ENCODE measurements around the gene CBLB.

CBLB gene

DNA sequence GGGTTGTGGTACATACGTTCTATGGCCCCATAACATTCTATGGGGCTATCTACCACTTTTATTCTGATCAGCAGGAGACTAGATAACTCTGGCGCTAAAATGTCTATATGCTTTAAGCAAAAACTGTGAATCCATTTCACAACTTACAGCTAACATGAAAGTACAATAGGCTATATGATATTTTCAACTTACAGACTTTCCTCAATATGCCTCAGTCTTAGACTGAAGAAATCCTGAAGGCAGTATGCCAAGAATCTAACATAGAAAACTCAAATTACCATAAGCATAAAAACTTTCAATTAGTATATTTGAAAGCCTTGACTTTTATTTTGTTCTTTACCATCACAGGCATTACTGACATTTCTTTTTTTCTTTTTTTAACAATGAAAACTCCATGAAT, 81.4 kb downstream of the CBLB start:
- H3K36me3 ChIP-seq (ENCODE audit: control insufficient read depth, insufficient read depth, low read length), result no peaks in the 10 kb centered on the region
- no peak overlapping the region for H3K27ac ChIP-seq (ENCODE audit: low read depth, low read length, severe bottlenecking)
- WGBS, 2 experiments (ENCODE audit: insufficient coverage in 2 of 2), result 94 to 100% methylated on average over 1 to 2 of the region's 2 CpGs
- no peak overlapping the region for H3K4me3 ChIP-seq (ENCODE audit: extremely low read depth, insufficient read depth, low read length, poor library complexity, severe bottlenecking)
- H3K4me1 ChIP-seq (ENCODE audit: control insufficient read depth, insufficient read depth, low read length, poor library complexity, severe bottlenecking), result no peaks in the 10 kb centered on the region
- H3K9me3 ChIP-seq (ENCODE audit: control insufficient read depth, low read length), result no peaks in the 10 kb centered on the region

DNA sequence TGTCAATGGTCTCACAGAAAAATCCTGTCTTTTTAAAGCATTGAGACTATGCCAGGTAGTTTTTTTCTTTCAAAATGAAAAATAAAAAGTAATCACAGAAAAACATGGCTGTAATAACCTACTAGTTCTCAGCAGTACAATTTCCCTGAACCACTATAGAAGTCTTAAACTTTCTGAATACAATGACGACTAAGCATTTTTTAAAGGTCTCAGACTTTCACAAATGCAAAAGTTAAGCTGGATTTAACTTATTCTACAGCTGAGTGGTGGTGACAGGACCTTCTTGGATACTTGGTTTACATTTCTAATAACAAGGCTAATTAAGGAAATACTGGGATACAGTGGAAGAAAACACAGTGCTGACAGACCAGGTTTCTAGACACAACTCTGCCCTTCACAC, 81.8 kb downstream of the CBLB start:
- Histone ChIP-seq H3K27ac (ENCODE audit: low read depth, low read length, severe bottlenecking) (no peak overlapping the region), H3K9me3 (ENCODE audit: control insufficient read depth, low read length) (no peaks in the 10 kb centered on the region), H3K36me3 (ENCODE audit: control insufficient read depth, insufficient read depth, low read length) (no peaks in the 10 kb centered on the region), H3K4me3 (ENCODE audit: extremely low read depth, insufficient read depth, low read length, poor library complexity, severe bottlenecking) (no peak overlapping the region), H3K4me1 (ENCODE audit: control insufficient read depth, insufficient read depth, low read length, poor library complexity, severe bottlenecking) (no peaks in the 10 kb centered on the region)
- WGBS, 2 experiments (ENCODE audit: insufficient coverage in 2 of 2), result 100% methylated on average over 1 of the region's 1 CpG; no CpG with 5 or more reads in 1 of the 2 experiments

DNA sequence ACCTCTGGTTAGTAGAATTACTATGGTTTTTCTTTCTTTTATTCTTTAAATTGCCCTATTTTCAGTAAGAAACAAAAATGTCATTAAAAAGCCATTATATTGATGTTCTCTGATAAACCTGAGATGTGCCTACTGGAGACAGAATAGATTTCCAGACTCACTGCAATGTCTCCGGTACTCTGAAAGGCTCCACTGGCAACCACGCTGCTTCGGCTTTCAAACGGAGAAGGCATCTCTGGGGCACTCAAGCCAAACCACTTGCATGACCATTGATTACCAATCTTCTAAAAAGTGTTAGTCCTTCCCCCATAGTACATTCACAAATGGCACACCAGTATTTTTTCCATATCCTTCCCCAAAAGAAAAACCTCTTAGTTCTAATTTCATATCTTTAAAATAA, 82.6 kb downstream of the CBLB start:
- Histone ChIP-seq H3K36me3 (ENCODE audit: control insufficient read depth, insufficient read depth, low read length) (no peaks in the 10 kb centered on the region), H3K4me1 (ENCODE audit: control insufficient read depth, insufficient read depth, low read length, poor library complexity, severe bottlenecking) (no peaks in the 10 kb centered on the region), H3K9me3 (ENCODE audit: control insufficient read depth, low read length) (no peaks in the 10 kb centered on the region), H3K27ac (ENCODE audit: low read depth, low read length, severe bottlenecking) (no peak overlapping the region), H3K4me3 (ENCODE audit: extremely low read depth, insufficient read depth, low read length, poor library complexity, severe bottlenecking) (no peak overlapping the region)
- WGBS, 2 experiments (ENCODE audit: insufficient coverage in 2 of 2), result 98 to 100% methylated on average over 4 of the region's 4 CpGs

DNA sequence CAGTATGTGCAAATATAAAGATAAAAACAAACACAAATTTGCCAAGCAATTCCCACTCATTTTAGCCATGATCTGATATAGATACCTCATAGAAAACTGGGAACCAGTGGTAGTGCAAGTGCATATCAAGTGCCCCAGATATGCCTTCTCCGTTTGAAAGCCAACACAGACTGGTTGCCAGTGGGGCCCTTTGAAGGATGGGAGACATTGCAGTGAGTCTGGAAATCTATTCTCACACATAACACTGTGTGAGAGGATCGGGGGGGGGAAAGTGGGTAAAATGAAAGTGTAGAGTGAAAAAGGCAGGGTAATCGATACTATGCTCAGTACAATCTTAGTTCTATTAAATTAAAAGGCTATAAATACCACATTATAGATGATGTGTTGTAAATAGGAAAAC, 83.0 kb downstream of the CBLB start:
- no CpG with 5 or more reads among the region's 3 CpGs for WGBS, 2 experiments (ENCODE audit: insufficient coverage in 2 of 2)
- no peak overlapping the region for H3K27ac ChIP-seq (ENCODE audit: low read depth, low read length, severe bottlenecking)
- H3K4me1 ChIP-seq (ENCODE audit: control insufficient read depth, insufficient read depth, low read length, poor library complexity, severe bottlenecking), result no peaks in the 10 kb centered on the region
- no peaks in the 10 kb centered on the region for H3K9me3 ChIP-seq (ENCODE audit: control insufficient read depth, low read length)
- no peak overlapping the region for H3K4me3 ChIP-seq (ENCODE audit: extremely low read depth, insufficient read depth, low read length, poor library complexity, severe bottlenecking)
- H3K36me3 ChIP-seq (ENCODE audit: control insufficient read depth, insufficient read depth, low read length), result no peaks in the 10 kb centered on the region

DNA sequence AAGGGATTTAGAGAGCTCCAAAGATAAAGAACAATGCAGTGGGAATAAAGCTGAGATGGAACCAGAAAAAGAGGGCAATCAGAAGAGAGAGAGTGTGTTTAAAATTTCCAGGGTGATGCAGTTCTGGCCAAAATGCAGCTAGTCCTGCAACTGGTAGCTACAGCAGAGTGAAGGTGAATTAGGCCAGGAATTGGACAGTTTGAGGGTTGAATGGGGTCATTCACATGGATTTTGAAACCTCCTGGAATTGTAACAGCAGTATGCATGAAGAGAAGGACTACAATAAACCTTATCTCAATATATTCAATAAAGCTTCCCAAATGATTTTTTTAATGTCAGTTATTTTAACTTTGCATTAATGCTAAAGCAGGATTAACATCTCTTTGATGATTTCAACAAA, 85.2 kb downstream of the CBLB start:
- H3K4me3 ChIP-seq (ENCODE audit: extremely low read depth, insufficient read depth, low read length, poor library complexity, severe bottlenecking), result no peak overlapping the region
- H3K9me3 ChIP-seq (ENCODE audit: control insufficient read depth, low read length), result no peaks in the 10 kb centered on the region
- no peak overlapping the region for H3K27ac ChIP-seq (ENCODE audit: low read depth, low read length, severe bottlenecking)
- no peaks in the 10 kb centered on the region for H3K36me3 ChIP-seq (ENCODE audit: control insufficient read depth, insufficient read depth, low read length)
- no peaks in the 10 kb centered on the region for H3K4me1 ChIP-seq (ENCODE audit: control insufficient read depth, insufficient read depth, low read length, poor library complexity, severe bottlenecking)

DNA sequence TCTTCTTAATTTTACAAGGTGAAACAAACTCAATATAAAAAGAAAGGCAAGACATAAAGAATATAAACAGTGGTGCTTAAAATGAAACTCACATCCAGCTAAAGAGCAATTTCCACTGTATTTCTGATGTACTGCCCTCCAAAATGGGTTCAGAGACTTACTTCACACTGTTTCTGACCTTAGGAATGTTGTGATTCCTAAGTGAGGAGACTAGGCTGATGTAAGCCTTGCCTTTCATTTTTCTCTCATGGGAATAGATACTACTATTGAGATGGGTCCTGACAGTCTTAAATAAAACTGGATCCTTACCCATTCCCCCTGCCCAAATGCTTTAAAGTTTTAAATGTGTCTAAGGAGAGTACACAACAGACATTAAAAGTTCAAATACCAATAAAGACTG, 86.9 kb downstream of the CBLB start:
- no peaks in the 10 kb centered on the region for H3K9me3 ChIP-seq (ENCODE audit: control insufficient read depth, low read length)
- no peaks in the 10 kb centered on the region for H3K36me3 ChIP-seq (ENCODE audit: control insufficient read depth, insufficient read depth, low read length)
- H3K27ac ChIP-seq (ENCODE audit: low read depth, low read length, severe bottlenecking), result no peak overlapping the region
- no peak overlapping the region for H3K4me3 ChIP-seq (ENCODE audit: extremely low read depth, insufficient read depth, low read length, poor library complexity, severe bottlenecking)
- no peaks in the 10 kb centered on the region for H3K4me1 ChIP-seq (ENCODE audit: control insufficient read depth, insufficient read depth, low read length, poor library complexity, severe bottlenecking)

DNA sequence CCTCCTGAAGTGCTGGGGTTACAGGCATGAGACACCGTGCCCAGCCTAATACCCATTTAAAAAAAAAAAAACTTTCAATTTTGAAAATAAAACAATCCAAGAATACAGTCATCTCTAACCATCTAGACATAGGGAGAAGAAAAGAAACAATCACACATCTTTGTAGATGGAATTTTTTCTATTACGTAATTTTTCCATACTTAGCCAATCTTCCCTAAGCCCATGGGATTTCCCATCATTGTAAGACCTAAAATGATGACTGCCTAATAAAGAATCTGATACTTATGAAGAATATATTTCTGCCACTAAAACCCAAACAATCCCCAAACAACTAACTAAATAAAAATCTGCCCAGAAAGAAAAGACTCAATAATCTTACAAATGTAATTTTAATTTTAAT, 88.7 kb downstream of the CBLB start:
- Histone ChIP-seq H3K36me3 (ENCODE audit: control insufficient read depth, insufficient read depth, low read length) (peaks cover 5% of the 10 kb centered on the region), H3K4me3 (ENCODE audit: extremely low read depth, insufficient read depth, low read length, poor library complexity, severe bottlenecking) (no peak overlapping the region), H3K9me3 (ENCODE audit: control insufficient read depth, low read length) (no peaks in the 10 kb centered on the region), H3K27ac (ENCODE audit: low read depth, low read length, severe bottlenecking) (no peak overlapping the region), H3K4me1 (ENCODE audit: control insufficient read depth, insufficient read depth, low read length, poor library complexity, severe bottlenecking) (no peaks in the 10 kb centered on the region)
- no CpG with 5 or more reads among the region's 2 CpGs for WGBS, 2 experiments (ENCODE audit: insufficient coverage in 2 of 2)

DNA sequence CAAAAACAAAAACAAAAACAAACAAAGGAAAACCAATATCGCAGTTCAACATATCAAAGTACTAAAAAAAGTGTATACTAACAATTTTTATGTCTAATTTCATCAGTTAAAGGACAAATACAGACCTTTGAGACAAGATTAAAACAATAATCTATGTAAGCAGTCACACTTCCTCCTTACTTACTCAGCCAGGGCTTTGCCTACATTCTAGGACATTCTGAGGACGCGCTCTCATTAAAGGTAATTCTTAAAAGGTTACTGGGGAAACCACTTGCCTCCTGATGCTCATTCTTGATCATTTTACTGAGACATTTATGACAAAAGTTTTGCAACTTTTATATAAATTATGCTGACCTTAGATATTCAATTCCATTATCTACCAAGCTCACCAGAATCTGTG, 93.4 kb downstream of the CBLB start:
- no CpG with 5 or more reads among the region's 3 CpGs for WGBS, 2 experiments (ENCODE audit: insufficient coverage in 2 of 2)
- Histone ChIP-seq H3K4me3 (ENCODE audit: extremely low read depth, insufficient read depth, low read length, poor library complexity, severe bottlenecking) (no peak overlapping the region), H3K36me3 (ENCODE audit: control insufficient read depth, insufficient read depth, low read length) (peaks cover 8% of the 10 kb centered on the region), H3K4me1 (ENCODE audit: control insufficient read depth, insufficient read depth, low read length, poor library complexity, severe bottlenecking) (no peaks in the 10 kb centered on the region), H3K27ac (ENCODE audit: low read depth, low read length, severe bottlenecking) (no peak overlapping the region), H3K9me3 (ENCODE audit: control insufficient read depth, low read length) (no peaks in the 10 kb centered on the region)

DNA sequence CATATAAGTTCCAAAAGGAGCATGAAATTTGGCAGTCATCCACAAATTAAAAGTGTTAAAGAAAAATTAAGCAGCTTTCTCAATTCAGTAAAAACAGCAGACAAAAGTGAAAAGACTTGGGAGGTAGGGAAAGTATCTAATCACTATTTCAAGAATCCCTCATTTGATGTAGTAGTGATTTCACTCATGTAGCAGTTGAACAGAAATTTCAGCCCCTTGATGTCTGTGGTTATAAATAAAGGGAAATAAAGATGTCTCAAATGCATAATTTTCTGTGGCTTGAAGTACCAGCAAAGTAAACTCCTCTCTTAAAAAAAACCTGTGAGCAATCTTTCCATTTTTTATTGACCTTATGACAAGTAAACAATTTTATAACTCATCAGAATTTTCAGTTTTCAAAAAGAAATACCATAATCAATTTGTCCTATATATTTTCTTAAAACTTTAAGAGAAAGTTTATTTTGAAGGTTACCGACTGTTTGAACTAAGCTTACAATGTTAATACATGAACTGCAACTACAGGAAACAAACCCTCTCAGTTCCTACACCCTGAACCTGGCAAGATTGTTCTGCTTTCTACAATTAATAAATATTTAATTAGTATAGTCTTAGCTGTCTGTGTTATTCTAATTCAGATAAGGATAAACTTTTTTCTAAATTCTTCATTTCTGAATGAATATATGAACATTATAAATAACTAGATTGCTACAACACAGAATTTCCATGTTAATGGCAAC, 94.2 kb downstream of the CBLB start:
- WGBS, 2 experiments (ENCODE audit: insufficient coverage in 2 of 2), result no CpG with 5 or more reads among the region's 1 CpG
- H3K4me3 ChIP-seq (ENCODE audit: extremely low read depth, insufficient read depth, low read length, poor library complexity, severe bottlenecking), result no peak overlapping the region
- no peak overlapping the region for H3K27ac ChIP-seq (ENCODE audit: low read depth, low read length, severe bottlenecking)
- H3K4me1 ChIP-seq (ENCODE audit: control insufficient read depth, insufficient read depth, low read length, poor library complexity, severe bottlenecking), result no peaks in the 10 kb centered on the region
- no peaks in the 10 kb centered on the region for H3K9me3 ChIP-seq (ENCODE audit: control insufficient read depth, low read length)
- H3K36me3 ChIP-seq (ENCODE audit: control insufficient read depth, insufficient read depth, low read length), result peaks cover 8% of the 10 kb centered on the region

DNA sequence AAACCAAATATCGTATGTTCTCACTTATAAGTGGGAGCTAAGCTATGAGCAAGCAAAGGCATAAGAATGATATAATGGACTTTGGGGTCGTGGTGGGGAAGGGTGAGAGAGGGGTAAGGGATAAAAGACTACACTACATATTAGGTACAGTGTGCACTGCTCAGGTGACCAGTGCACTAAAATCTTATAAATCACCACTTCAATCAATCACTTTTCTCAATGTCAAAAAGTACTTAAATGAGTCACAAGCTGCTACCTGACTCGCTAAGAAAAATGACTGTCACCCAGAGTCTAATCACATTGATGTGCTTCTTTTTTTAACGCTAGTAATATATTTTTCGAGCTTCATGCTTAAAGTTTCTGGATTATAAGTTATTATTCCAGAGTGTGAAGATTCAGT, 95.5 kb downstream of the CBLB start:
- H3K36me3 ChIP-seq (ENCODE audit: control insufficient read depth, insufficient read depth, low read length), result peaks cover 8% of the 10 kb centered on the region
- H3K9me3 ChIP-seq (ENCODE audit: control insufficient read depth, low read length), result no peaks in the 10 kb centered on the region
- no peak overlapping the region for H3K27ac ChIP-seq (ENCODE audit: low read depth, low read length, severe bottlenecking)
- no peak overlapping the region for H3K4me3 ChIP-seq (ENCODE audit: extremely low read depth, insufficient read depth, low read length, poor library complexity, severe bottlenecking)
- H3K4me1 ChIP-seq (ENCODE audit: control insufficient read depth, insufficient read depth, low read length, poor library complexity, severe bottlenecking), result no peaks in the 10 kb centered on the region
- WGBS, 2 experiments (ENCODE audit: insufficient coverage in 2 of 2), result 80 to 100% methylated on average over 2 of the region's 5 CpGs

DNA sequence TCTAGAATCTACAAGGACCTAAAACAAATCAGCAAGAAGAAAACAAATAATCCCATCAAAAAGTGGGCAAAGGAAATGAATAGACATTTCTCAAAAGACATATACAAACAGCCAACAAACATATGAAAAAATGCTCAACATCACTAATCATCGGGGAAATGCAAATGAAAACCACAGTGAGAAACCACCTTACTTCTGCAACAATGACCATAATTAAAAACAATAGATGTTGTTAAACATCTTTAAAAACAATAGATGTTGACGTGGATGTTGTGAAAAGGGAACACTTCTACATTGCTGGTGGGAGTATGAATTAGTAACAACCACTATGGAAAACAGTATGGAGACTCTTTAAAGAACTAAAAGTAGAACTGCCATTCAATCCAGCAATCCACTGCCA, 96.2 kb downstream of the CBLB start:
- Histone ChIP-seq H3K9me3 (ENCODE audit: control insufficient read depth, low read length) (no peaks in the 10 kb centered on the region), H3K4me3 (ENCODE audit: extremely low read depth, insufficient read depth, low read length, poor library complexity, severe bottlenecking) (no peak overlapping the region), H3K27ac (ENCODE audit: low read depth, low read length, severe bottlenecking) (no peak overlapping the region), H3K4me1 (ENCODE audit: control insufficient read depth, insufficient read depth, low read length, poor library complexity, severe bottlenecking) (no peaks in the 10 kb centered on the region), H3K36me3 (ENCODE audit: control insufficient read depth, insufficient read depth, low read length) (peaks cover 8% of the 10 kb centered on the region)
- no CpG with 5 or more reads among the region's 2 CpGs for WGBS, 2 experiments (ENCODE audit: insufficient coverage in 2 of 2)
